Amygdala (tissue), 56 donors: ENCODE data around the gene FAM163A.
"Not testable (repeated sequence)": the region's sequence is repeated elsewhere in the genome, so short reads cannot be mapped to it uniquely, and the experiment has no call there.

Source experiments
- DNase-seq, 56 donors: peaks; one replicate each; lab custom pipeline; 2025; lab: John Stamatoyannopoulos, UW

Gene FAM163A

GRCh38 chr1:179742717-179743678 is at the start of gene FAM163A:
Gene FAM163A, plus strand, starts transcription at chr1:179743291. Its CDS starts 69,807 bp downstream, at chr1:179813098.
- peak in 1 of 56 donors; percentile 8 for DNase-seq

- DNase-seq: not testable (repeated sequence)
These were observed 48.6 kb upstream of the FAM163A start for GRCh38 chr1:179694530-179694929.

- DNase-seq: no peak
These were observed 40.0 kb upstream of the FAM163A start for GRCh38 chr1:179702946-179703539.

GRCh38 chr1:179706339-179706941 is 36.7 kb upstream of the FAM163A start:
- DNase-seq: peak in 25 of 56 donors; percentile 1 to 53 (median 14)

- no peak for DNase-seq
These were observed 35.7 kb upstream of the FAM163A start for GRCh38 chr1:179707406-179707805.

GRCh38 chr1:179708434-179709195 is 34.5 kb upstream of the FAM163A start:
- no peak for DNase-seq

- DNase-seq: no peak
These were observed 33.2 kb upstream of the FAM163A start for GRCh38 chr1:179709841-179710329.

GRCh38 chr1:179714159-179714558 is 28.9 kb upstream of the FAM163A start:
- DNase-seq: no peak

GRCh38 chr1:179714623-179715022 is 28.5 kb upstream of the FAM163A start:
- DNase-seq: no peak

- no peak for DNase-seq
These were observed 23.8 kb upstream of the FAM163A start for GRCh38 chr1:179719272-179719671.

- no peak for DNase-seq
These were observed 14.8 kb upstream of the FAM163A start for GRCh38 chr1:179728271-179728670.

GRCh38 chr1:179729881-179730280 is 13.2 kb upstream of the FAM163A start:
- no peak for DNase-seq

- DNase-seq: no peak
These were observed 11.4 kb upstream of the FAM163A start for GRCh38 chr1:179731643-179732042.

GRCh38 chr1:179742291-179742690 is 800 bp upstream of the FAM163A start:
- no peak for DNase-seq

GRCh38 chr1:179743679-179744400 is 749 bp downstream of the FAM163A start:
- DNase-seq: no peak

- DNase-seq: no peak
These were observed 1.5 kb downstream of the FAM163A start for GRCh38 chr1:179744401-179745130.

GRCh38 chr1:179745131-179745611 is 2.1 kb downstream of the FAM163A start:
- DNase-seq: no peak

GRCh38 chr1:179745743-179746142 is 2.7 kb downstream of the FAM163A start:
- DNase-seq: no peak

GRCh38 chr1:179747611-179748010 is 4.5 kb downstream of the FAM163A start:
- DNase-seq: no peak
